HT-29 (cell line): Measurements from ENCODE around the gene BROX. TPM values are rescaled to one million over a fixed set of nuclear protein-coding genes. Genes with fewer than 3 reads are reported as not detected.
"Not testable (repeated sequence)": the region's sequence is repeated elsewhere in the genome, so short reads cannot be mapped to it uniquely, and the experiment has no call there.

Source experiments
- DNase-seq: peaks from one replicate; pipeline ENCODE4 v3.0.0-alpha.2; 2015; ENCODE audit warnings: low spot score
- total RNA-seq: library from RNA; depleted of rRNA; stranded (reverse); fragments of >200 nt; shearing (Covaris generic); gene quantifications from 2 replicates; pipeline ENCODE4 v1.2.3, GENCODE V29; 2014; rRNA removed

Gene BROX
- total RNA-seq = 21.0 and 30.6 TPM in 2 replicates

GRCh38 chr1:222712253-222713090, at the start of gene BROX, which contains the start of gene AIDA:
Gene BROX, plus strand, starts transcription at chr1:222712564. Its CDS starts 3,136 bp downstream, at chr1:222715700.
Gene AIDA, minus strand, starts transcription at chr1:222712491. Its CDS starts 174 bp downstream, at chr1:222712317.
- DNase-seq = peak; percentile 87

DNA sequence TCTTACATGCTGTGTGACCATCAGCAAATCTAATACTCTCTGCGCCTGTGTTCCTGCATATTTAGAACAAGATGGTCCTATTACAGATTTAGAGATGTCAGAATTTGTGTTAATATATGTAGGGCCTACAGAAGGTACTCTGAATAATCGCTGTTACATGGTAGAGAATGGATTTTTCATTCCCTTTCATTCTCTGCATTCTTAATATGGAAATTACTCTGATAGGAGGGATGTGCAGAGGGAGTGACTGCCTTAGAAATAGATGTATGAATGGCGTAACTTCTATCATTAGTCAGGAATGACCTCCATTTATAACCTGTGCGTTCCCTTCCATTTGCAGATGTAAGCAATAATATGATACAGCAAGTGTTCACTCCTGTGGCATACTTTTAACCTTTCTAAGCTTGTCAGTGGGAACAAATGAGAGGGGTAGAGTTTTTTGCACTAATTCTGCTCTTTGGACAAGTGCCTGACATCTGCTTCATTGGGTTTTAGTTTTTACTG, 48.9 kb upstream of the BROX start:
- no peak for DNase-seq

DNA sequence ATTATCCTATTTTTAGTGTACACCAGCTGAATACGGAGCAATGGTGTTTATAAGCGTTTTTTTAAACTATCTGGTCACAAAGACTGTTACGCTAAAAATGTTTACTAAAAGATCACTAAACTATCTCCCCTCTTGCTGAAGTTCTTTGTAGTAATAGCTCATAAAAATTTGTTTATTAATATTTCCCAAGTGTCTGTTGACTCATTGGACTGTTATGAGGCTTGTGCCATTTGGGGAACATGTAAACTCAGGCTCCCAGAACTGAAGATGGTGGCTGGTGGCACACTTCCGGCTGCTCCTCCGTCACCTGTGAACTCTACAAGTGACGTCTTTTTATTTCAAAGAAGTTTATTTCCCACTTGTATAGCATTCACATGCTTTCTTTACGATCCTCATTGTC, 46.4 kb upstream of the BROX start:
- no peak for DNase-seq

DNA sequence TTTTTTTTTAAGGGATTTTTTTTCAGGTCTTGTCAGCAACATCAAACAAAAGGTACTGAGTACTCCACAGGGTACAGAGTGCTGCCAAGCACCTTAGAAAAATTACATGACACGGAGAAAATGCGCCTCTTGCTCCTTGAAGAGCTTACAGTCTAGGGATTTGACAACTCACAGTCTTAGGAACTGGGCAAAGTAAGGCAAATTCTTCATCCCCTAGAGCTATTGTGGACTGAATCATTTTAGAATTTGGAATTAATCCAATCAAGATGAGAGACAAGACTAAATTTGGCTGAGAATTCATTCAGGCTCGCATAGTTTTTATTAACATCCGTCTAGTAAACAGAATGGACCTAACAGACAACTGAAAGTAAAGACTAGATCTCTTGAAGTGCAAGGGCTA, 44.2 kb upstream of the BROX start:
- DNase-seq = not testable (repeated sequence)

GRCh38 chr1:222669107-222669506, 43.3 kb upstream of the BROX start:
- not testable (repeated sequence) for DNase-seq

DNA sequence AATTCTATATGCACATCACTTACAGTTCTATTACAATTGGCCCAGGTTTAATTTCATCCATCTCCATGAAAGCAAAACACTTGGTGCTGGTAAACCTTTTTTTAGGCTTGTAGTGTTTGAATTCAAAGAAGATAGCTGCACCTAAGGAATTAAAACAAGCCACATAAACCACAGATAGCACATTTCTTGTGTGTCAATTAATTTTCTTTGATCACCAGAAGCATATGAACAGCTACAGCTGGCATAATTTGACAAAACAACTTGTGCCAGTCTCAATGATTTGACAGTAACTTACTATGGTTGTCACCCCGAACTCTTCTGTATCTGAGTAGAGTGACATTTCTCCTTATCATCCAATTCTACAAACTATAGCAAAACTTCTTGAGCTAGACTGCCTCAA, 42.3 kb upstream of the BROX start:
- no peak for DNase-seq

- no peak for DNase-seq
These were observed 32.3 kb upstream of the BROX start for GRCh38 chr1:222680080-222680479.

GRCh38 chr1:222691016-222691415, 21.3 kb upstream of the BROX start:
- DNase-seq = no peak

DNA sequence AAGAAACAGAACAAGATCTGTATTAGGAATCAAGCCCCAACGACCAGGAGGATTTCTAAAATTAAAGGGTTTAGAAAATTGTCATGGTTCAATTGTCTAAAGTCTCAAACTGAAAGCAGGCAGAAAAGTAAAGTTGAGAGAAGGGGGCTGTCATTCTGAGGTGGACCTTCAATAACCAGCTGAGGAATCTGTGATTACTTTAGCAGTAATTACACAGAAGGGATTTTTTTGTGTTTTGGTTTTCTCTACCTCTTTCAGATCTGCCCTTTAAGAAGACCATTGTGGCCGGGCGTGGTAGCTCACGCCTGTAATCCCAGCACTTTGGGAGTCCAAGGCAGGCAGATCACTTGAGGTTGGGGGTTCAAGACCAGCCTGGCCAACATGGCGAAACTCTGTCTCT, 17.4 kb upstream of the BROX start:
- no peak for DNase-seq

DNA sequence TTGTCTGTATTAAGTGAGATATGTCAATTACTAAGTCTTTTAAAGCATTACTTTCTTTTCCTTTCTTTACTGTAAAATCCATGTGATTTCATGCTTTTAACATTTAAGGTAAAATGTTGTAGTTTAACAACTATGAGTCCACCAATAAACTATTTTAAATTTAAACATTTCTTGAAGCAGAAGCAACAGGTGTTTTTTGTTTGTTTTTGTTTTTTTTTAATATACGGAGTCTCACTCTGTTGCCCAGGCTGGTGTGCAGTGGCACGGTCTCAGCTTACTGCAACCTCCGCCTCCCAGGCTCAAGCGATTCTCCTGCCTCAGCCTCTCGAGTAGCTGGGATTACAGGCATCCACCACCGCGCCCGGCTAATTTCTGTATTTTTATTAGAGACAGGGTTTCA, 15.6 kb upstream of the BROX start:
- DNase-seq = no peak

GRCh38 chr1:222697203-222697602, 15.2 kb upstream of the BROX start:
- DNase-seq = no peak

DNA sequence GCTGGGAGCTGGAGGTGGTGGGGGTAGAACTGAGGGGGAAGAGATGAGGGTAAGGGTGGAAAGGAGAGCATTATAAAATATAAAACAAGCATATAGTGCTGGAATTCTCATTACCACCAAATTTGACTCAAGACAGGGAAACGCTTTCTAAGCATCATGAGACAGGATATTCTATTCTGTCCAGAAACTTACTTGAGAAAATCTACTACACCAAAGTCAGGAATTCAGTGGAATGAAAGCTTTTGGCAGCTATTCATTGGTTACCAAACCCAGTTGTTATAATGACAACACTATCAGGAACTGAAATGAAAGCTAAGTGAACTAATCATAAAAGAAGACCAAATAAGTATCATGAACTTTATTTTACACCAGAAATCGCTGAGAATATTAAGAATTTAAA, 14.5 kb upstream of the BROX start:
- no peak for DNase-seq

GRCh38 chr1:222702210-222702609, 10.2 kb upstream of the BROX start:
- DNase-seq = no peak

DNA sequence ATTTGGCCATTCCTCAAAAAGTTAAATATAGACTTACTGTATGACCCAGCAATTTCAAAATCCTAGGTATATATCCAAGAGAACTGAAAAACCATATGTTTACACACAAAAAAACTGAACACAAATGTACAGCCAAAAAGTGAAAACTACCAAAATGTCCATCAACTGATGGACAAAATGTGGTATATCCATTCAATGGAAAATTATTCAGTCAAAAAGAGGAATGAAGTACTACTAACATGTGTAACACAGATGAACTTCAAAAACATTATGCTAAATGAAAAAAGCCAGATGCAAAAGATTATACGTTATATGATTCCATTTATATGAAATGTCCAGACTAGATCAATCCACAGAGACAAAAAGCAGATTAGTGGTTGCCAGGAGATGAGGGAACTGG, 8.1 kb upstream of the BROX start:
- DNase-seq = no peak

- no peak for DNase-seq
These were observed 5.5 kb upstream of the BROX start for GRCh38 chr1:222706815-222707214.

DNA sequence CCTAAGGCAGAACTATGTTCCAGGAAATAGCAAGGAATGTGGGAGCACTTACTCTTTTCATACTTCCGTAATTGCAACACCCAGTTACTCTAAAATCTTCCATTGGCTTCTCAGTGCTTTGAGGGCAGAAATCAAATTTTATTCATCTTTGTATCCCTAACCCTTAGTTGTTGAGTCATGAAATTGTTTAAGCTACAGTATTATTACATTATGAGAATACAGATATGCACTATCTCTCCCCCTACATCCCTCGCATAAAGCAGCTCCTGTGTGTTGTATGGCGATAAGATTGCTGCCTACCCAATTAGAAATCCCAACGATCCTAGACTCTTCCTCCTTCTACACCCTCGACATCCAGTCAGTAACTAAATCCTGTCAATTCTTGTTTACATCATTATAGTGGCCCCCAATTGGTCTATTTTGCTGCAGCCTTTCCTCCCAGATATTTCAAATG, 2.6 kb upstream of the BROX start:
- DNase-seq = no peak

DNA sequence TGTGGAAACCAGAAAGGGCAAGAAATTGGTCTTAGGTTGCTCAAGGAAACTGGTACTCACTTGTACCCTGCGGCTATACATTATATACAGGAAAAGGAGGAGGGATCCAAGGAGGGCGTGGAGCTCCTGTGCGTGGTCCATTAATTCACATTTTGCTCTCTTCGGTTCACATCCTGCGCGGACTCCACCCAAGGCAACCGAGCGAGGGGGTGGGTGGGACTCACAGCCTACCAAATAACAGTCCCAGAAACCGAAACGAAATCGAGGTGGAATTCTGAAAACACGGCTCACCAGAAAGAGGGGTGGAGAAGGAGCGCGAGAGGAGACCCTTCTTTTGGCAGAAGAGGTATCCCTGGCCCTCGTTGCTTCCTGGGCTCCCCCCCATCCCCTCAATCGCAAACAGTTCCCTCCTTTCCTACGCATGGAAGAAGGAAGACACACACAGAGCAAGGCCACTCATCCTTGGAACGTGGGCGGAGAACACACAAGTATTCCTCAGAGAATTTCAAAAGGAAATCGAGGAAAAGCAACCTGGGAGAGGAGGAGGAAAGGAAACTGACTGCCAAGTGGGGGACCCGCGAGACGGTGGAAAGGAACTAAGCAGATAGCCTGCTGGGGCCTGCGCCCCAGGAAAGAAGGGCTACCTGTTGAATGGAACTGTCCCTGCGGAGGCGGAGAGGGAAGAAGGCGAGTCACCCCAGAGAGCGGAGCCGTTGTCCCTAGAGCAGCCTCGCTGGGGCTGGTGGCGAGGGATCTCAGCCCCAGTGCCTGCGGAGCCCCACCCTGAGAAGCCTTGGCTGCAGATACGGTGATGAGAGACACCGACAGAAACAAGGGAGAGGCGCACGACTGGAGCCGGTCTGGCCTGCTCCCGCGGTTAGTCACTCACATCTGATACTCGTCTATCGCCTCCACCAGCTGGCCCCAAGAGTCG, 778 bp upstream of the BROX start:
- peak; percentile 70 for DNase-seq

DNA sequence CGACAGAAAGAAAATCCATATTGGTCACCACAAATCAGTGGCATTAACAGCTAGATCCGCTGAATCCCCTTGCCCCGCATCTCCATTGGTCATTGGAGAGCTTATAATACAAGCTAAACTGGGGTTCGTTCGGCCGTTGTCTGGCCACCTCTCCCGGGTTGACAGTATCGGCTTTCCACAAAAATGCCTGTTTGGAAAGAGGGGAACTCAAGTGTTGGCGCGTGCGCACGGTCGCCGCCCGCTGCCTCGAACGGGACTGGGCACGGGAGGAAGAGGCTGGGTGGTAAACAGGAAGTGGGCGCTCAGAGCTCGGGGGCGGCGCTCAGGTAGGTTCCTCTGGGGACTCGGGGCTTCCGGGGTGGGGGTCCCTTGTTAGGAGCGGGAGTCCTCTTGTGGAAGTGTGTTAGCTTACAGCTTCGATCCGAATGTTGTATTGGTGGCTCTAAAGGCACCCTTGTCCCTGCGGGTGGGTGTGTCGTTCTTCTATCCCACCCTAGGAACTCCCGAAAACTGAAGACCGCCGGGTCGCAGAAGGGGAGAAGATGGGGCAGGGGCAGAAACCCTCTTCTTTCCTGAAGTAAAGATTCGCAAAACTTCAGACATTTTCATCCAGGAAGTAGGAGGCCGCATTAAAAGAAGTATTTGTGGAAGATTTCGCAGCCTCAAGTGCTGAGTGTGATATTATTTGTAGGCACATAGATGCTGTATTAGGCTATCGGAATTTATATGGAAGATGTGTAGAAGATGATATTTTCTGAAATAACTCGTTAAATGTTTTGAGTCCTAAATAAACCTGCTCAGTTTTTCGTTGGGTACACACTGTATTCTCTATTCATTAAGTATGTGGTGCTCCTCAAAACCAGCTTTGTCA, 962 bp downstream of the BROX start:
- peak; percentile 92 for DNase-seq

DNA sequence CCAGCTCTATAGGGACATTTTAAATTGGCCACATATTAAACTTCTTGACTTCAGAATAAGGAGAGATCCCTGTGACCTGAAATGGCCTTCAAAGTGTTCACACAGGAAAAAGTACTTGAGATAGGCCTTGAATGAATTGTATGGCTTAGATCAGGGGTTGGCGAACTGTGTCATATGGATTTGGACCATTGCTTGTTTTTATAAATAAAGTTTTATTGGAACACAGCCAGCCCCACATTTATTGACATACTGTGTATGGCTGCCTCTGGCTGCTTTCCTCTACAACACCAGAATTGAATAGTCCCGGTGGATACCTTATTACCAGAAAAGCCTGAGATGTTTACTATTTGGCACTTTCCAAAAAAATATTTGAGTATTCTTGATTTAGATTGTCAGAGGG, 4.0 kb downstream of the BROX start:
- DNase-seq = no peak

DNA sequence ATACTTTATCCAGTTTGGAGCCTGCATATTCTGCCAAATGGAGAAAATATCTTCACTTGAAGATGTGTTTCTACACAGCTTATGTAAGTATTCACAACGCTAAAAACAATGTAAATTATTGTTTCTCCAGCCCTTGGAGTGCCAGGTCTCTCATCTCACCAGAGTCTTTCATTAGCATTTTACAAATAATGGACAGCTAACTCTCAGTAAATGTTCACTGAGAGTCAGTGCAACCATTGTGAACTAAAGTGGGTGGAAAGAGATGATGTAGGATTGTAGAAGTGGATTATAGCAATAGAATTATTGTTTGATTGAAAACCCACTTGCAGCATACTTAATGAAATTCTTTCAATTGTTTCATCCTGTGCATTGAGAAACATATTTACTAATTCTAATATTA, 16.4 kb downstream of the BROX start:
- DNase-seq = no peak

- DNase-seq = no peak
These were observed 18.5 kb downstream of the BROX start for GRCh38 chr1:222730866-222731265.
